Motor neuron (in vitro differentiated cells): Measurements from ENCODE around the gene DUSP1. TPM values are rescaled to one million over a fixed set of nuclear protein-coding genes. Genes with fewer than 3 reads are reported as not detected.
A peak's percentile ranks its signal among the peaks of the same experiment; 100 is the strongest.

Experiments
- ATAC-seq, 8 experiments: fragments of 200-7000 bp; cut with Tn5 transposase; replicated peaks in 6 of 8; 2 replicates each; pipeline ENCODE4 v1.8.0; 2021; ENCODE audit warnings: mild to moderate bottlenecking in 8 of 8, moderate library complexity in 8 of 8
- H3K27ac ChIP-seq, 2 donors: fragments of 250-450 bp; sonication (Bioruptor Pico); 2 replicates each; pipeline ENCODE4 v1.9.0; 2021; ENCODE audit warnings: antibody characterized with exemption in 2 of 2, mild to moderate bottlenecking in 2 of 2, moderate library complexity in 1 of 2
- H3K4me1 ChIP-seq, 2 donors: fragments of 250-450 bp; sonication (Bioruptor Pico); replicated peaks in 1 of 2; 2 replicates each; pipeline ENCODE4 v1.6.1; 2021; ENCODE audit warnings: antibody characterized with exemption in 2 of 2, mild to moderate bottlenecking in 2 of 2, moderate library complexity in 1 of 2
- H3K4me3 ChIP-seq, 5 donors: fragments of 250-450 bp; sonication (Bioruptor Pico); 2 replicates each; pipeline ENCODE4 v1.9.0; 2021; ENCODE audit warnings: antibody characterized with exemption in 5 of 5, mild to moderate bottlenecking in 5 of 5, moderate library complexity in 4 of 5
- WGBS, 10 experiments: fragments of 450-650 bp; shearing (Covaris generic); methylation state at CpG; one replicate each; pipeline ENCODE4 v1.0.0; 2022; 5-methylcytosine and 5-hydroxymethylcytosine counted together
- in situ Hi-C, 9 experiments: fragments of 400-800 bp; cut with MboI; loops; one replicate each; pipeline ENCODE4 v1.15.0; 2021; ENCODE audit warnings: low sequenced_read_pairs in 9 of 9, low pct_unique_long_range_greater_than_20kb in 2 of 9; ENCODE audit not compliant: unreplicated experiment in 9 of 9
- total RNA-seq, 8 experiments: library from RNA; unstranded; fragments of 300-600 nt; gene quantifications; 2 replicates each; pipeline versions ENCODE4 v1.2.3 to v1.2.4, GENCODE V29; 2022

Gene DUSP1
- total RNA-seq, 8 experiments from 2014 or later, result 10.7 to 55.0 (median 35.0) TPM

- H3K4me3 ChIP-seq, result no peak overlapping the region
- ATAC-seq, result no peak
- in situ Hi-C loops, result no loop called here
These were observed 34.2 kb upstream of the DUSP1 start for GRCh38 chr5:172805018-172805683.

GRCh38 chr5:172802567-172803176 is 31.7 kb upstream of the DUSP1 start:
- in situ Hi-C loops, result no loop called here

More at GRCh38 chr5:172805018-172805683, 34.2 kb upstream of the DUSP1 start:
- Histone ChIP-seq H3K27ac (no peak overlapping the region), H3K4me1 (peaks cover 0 to 7% of the 10 kb centered on the region in 2 donors)
- 14 to 100% (median 92%) methylated on average over 1 to 3 of the region's 3 CpGs; no CpG with 5 or more reads in 4 of the 10 experiments for WGBS, 10 experiments

GRCh38 chr5:172802112-172802511 is 31.1 kb upstream of the DUSP1 start:
- in situ Hi-C loops, result no loop called here
- Histone ChIP-seq H3K4me1 (peaks cover 0 to 7% of the 10 kb centered on the region in 2 donors), H3K27ac (no peak overlapping the region), H3K4me3 (no peak overlapping the region)
- 80 to 100% (median 90%) methylated on average over 1 to 2 of the region's 2 CpGs; no CpG with 5 or more reads in 4 of the 10 experiments for WGBS, 10 experiments
- ATAC-seq, result no peak

More at GRCh38 chr5:172802567-172803176, 31.7 kb upstream of the DUSP1 start:
- H3K4me1 ChIP-seq, result peaks cover 0 to 8% of the 10 kb centered on the region in 2 donors
- ATAC-seq, result no peak
- 90 to 100% (median 100%) methylated on average over 1 to 3 of the region's 4 CpGs; no CpG with 5 or more reads in 1 of the 10 experiments for WGBS, 10 experiments
- H3K4me3 ChIP-seq, result no peak overlapping the region
- H3K27ac ChIP-seq, result no peak overlapping the region

GRCh38 chr5:172801179-172801671 is 30.2 kb upstream of the DUSP1 start:
- no peak overlapping the region for H3K4me3 ChIP-seq
- H3K4me1 ChIP-seq, result peaks cover 0 to 3% of the 10 kb centered on the region in 2 donors
- ATAC-seq, result peak in 2 of 8 experiments; percentile 45 to 58
- WGBS, 10 experiments, result 0 to 86% (median 50%) methylated on average over 1 to 3 of the region's 4 CpGs; no CpG with 5 or more reads in 3 of the 10 experiments
- in situ Hi-C loops, result no loop called here
- H3K27ac ChIP-seq, result no peak overlapping the region

GRCh38 chr5:172800088-172800551 is 29.1 kb upstream of the DUSP1 start:
- Histone ChIP-seq H3K4me3 (no peak overlapping the region), H3K27ac (no peak overlapping the region), H3K4me1 (peaks cover 0 to 3% of the 10 kb centered on the region in 2 donors)
- ATAC-seq, result peak in 4 of 8 experiments; percentile 18 to 50 (median 38)
- in situ Hi-C loops, result no loop called here
- WGBS, 10 experiments, result 20 to 98% (median 80%) methylated on average over 1 to 7 of the region's 16 CpGs; no CpG with 5 or more reads in 3 of the 10 experiments

GRCh38 chr5:172799416-172799815 is 28.4 kb upstream of the DUSP1 start:
- 73 to 100% (median 97%) methylated on average over 1 to 5 of the region's 6 CpGs; no CpG with 5 or more reads in 3 of the 10 experiments for WGBS, 10 experiments
- peaks cover 0 to 3% of the 10 kb centered on the region in 2 donors for H3K4me1 ChIP-seq
- H3K4me3 ChIP-seq, result no peak overlapping the region
- no peak overlapping the region for H3K27ac ChIP-seq
- ATAC-seq, result no peak
- in situ Hi-C loops, result no loop called here

- ATAC-seq, result peak in 3 of 8 experiments; percentile 17 to 65 (median 43)
- peaks cover 0 to 3% of the 10 kb centered on the region in 2 donors for H3K4me1 ChIP-seq
- in situ Hi-C loops, result no loop called here
These were observed 27.6 kb upstream of the DUSP1 start for GRCh38 chr5:172798422-172799215.

GRCh38 chr5:172797771-172798191 is 26.8 kb upstream of the DUSP1 start:
- Histone ChIP-seq H3K4me1 (peaks cover 0 to 3% of the 10 kb centered on the region in 2 donors), H3K27ac (no peak overlapping the region), H3K4me3 (no peak overlapping the region)
- ATAC-seq, result no peak
- WGBS, 10 experiments, result 9 to 83% (median 61%) methylated on average over 1 to 5 of the region's 5 CpGs; no CpG with 5 or more reads in 1 of the 10 experiments
- in situ Hi-C loops, result no loop called here

More at GRCh38 chr5:172798422-172799215, 27.6 kb upstream of the DUSP1 start:
- no peak overlapping the region for H3K4me3 ChIP-seq
- WGBS, 10 experiments, result 21 to 93% (median 78%) methylated on average over 2 to 6 of the region's 14 CpGs
- no peak overlapping the region for H3K27ac ChIP-seq

- 68 to 100% (median 80%) methylated on average over 1 to 5 of the region's 6 CpGs; no CpG with 5 or more reads in 3 of the 10 experiments for WGBS, 10 experiments
These were observed 25.3 kb upstream of the DUSP1 start for GRCh38 chr5:172796306-172796705.

GRCh38 chr5:172795318-172795977 is 24.5 kb upstream of the DUSP1 start:
- H3K4me1 ChIP-seq, result peaks cover 0 to 3% of the 10 kb centered on the region in 2 donors
- peak; percentile 33 to 86 (median 68) for ATAC-seq
- 5 to 91% (median 59%) methylated on average over 1 to 12 of the region's 13 CpGs for WGBS, 10 experiments
- in situ Hi-C loops, result no loop called here
- no peak overlapping the region for H3K4me3 ChIP-seq
- peak overlapping the region in 1 of 2 donors; percentile 53 for H3K27ac ChIP-seq

More at GRCh38 chr5:172796306-172796705, 25.3 kb upstream of the DUSP1 start:
- in situ Hi-C loops, result no loop called here
- peaks cover 0 to 3% of the 10 kb centered on the region in 2 donors for H3K4me1 ChIP-seq
- ATAC-seq, result no peak
- no peak overlapping the region for H3K4me3 ChIP-seq
- no peak overlapping the region for H3K27ac ChIP-seq

- Histone ChIP-seq H3K4me1 (peaks cover 11 to 17% of the 10 kb centered on the region in 2 donors), H3K4me3 (no peak overlapping the region), H3K27ac (no peak overlapping the region)
- in situ Hi-C loops, result no loop called here
- 60 to 100% (median 83%) methylated on average over 3 to 12 of the region's 17 CpGs; no CpG with 5 or more reads in 1 of the 10 experiments for WGBS, 10 experiments
- peak in 2 of 8 experiments; percentile 9 to 15 for ATAC-seq
These were observed 22.8 kb upstream of the DUSP1 start for GRCh38 chr5:172793577-172794488.
